Ureter (tissue), 1 donor: Measurements from ENCODE around the gene GPBP1. TPM values are rescaled to one million over a fixed set of nuclear protein-coding genes. Genes with fewer than 3 reads are reported as not detected.
A peak's percentile ranks its signal among the peaks of the same experiment; 100 is the strongest.
"Not testable (repeated sequence)": the region's sequence is repeated elsewhere in the genome, so short reads cannot be mapped to it uniquely, and the experiment has no call there.

Experiments used
- DNase-seq: peaks from one replicate; pipeline ENCODE4 v3.0.0-alpha.2; 2020; ENCODE audit warnings: low spot score
- total RNA-seq: library from RNA; stranded (reverse); gene quantifications from one replicate; pipeline ENCODE4 v1.2.4, GENCODE V29; 2023
- donor health status: DM: yes; HTN: yes; CAD: no.

GPBP1 gene, protein sequence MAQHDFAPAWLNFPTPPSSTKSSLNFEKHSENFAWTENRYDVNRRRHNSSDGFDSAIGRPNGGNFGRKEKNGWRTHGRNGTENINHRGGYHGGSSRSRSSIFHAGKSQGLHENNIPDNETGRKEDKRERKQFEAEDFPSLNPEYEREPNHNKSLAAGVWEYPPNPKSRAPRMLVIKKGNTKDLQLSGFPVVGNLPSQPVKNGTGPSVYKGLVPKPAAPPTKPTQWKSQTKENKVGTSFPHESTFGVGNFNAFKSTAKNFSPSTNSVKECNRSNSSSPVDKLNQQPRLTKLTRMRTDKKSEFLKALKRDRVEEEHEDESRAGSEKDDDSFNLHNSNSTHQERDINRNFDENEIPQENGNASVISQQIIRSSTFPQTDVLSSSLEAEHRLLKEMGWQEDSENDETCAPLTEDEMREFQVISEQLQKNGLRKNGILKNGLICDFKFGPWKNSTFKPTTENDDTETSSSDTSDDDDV
- total RNA-seq = 98.5 TPM

DNA sequence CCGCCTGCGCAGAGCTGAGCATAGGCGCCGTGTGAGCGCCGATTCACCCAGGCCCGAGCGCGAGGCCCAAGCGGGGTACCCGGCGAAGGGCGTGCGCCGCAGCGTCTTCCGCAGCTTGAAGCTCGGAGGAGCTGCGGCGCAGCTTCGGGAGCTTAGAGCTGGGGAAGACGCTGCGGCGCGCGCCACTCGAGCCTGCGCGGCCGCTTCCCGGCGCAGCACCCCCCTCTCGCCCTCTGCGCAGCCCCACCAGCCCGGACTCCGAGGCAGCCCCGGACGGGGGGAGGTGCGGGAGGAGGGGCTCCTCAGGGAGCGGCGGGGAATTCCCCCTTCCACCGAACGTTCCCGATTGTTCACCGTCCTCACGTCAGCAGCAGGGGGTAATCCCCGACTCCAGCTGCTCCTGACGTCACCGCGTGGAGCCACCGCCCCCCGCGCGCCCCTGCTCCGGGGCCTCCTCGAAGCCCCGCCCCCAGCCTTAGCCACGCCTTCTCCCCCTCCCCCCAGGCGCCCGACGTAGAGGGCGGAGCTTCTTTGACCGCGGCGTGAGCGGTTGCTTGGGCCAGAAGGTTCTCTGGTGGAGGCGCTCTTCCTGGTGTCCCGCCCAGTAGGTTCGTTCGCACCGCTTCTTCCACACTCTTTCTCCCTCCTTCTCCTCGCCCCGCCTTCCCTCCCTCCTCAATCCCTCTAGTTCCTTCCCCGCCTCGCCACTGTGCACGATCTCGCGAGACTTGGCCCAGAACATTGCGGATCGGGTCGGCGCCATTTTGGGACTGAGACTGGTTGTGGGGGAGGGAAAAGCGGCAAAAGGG lies at the start of gene GPBP1:
Gene GPBP1, plus strand, starts transcription at position 741 of the 809 bp plus-strand sequence. CDS start 40,072 bp downstream, outside the sequence.
- DNase-seq = peak; percentile 99

DNA sequence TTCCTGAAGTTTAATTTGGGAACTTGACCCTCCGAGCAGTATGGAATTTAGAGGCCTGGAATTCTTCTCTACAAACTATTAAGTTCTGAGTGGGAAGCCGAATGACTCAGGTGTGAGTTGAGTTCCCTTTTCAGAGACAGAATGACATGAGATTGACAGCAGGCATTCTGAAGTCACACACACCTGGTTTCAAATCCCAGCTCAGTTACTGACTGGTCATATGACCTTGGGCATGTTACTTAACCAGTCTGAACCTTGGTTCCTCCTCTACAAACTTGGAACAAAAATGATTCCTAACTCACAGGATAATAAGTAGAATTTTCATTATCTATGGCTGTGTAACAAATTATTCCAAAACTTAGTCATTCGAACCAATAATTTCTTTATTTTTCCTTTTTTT lies 45.5 kb upstream of the GPBP1 start:
- no peak for DNase-seq

DNA sequence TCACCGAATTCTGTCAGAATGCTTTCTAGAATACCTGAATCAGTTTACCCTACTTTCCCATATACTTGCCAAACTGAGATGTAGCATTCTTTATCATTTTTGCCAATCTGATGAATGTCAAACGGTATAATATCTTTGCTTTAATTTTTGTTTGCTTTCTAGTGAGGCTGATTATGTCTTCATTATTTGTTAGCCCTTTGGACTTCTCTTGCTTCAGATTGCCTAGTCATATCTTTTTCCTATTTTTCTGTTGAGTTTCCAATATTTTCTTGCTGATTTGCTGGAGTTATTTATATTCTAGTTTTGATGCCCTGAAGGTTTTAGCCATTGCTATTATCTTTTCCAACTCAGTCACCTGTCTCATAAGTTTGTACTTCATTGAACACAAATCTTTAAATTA lies 40.3 kb upstream of the GPBP1 start:
- no peak for DNase-seq

DNA sequence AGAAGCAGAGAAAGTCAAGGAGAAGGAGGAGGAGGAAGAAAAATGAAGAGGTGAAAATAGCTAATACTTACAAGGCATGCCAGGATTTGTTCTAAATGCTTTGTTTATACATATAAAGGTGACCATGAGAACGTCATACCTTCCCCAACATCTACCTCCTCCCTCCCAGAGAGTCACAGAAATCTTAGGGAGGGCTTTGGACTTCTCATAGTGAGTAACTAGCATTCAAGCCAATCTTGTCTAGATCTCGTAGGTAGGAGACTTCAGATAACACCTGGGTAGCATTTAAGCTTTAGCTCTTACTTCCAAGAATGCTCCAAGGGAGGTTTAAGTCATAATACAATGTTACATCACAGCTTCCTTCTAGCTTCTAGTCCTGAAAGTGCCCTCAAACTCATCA lies 36.5 kb upstream of the GPBP1 start:
- DNase-seq = no peak

DNA sequence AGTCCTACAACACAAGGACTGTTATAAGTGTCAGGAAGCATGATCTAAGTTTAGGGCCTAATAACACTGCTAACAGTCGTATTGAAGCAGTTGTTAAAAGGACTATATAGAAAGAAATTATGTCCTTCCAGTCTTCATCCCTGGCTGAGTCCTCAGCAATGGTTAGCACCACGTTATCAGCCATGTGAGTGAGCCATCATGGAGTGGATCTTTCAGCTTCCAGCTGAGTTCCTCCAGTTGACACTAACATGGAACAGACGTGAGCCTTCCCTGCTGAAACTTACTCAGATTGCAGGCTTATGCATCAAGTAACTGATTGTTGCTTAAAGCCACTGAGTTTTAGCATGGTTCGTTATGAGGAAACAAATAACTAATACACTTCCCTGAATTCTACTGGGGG lies 21.5 kb upstream of the GPBP1 start:
- no peak for DNase-seq

DNA sequence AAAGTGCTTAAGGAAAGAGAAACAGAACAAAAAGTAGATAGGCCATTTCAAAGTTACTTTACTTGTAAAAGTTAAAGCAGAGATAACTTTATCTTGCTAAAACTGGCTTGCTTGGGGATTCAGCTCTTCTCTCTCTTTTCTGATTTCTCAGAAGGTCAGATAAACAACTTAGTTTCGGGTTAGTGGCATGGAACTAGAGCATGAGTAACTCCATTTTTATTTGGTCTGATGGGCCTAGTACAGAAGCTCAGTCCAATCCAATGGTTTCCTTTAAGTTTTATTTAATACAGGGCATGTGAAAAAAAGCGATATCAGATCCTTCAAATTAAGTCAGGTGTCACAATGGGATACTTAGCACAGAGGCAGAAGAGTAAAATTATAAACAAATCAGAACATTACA lies 18.8 kb upstream of the GPBP1 start:
- no peak for DNase-seq

DNA sequence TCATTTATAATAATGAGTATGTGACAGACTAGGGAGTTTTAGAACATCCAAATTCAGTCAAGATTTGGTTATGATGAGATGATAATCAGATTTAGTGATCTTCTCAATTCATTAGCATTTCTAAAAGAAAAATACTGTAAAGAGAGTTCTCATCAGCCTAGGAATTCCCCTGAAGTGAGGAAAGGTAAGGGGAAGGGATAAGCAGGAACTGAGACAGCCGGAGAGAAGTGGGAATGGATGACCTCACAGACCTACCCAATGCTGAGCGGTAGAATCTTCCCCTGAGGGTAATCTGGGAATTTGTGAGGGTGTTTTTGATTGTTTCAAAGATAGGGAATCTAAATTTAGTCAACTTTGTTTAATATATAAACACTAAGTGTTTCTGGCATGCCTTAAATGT lies 16.7 kb upstream of the GPBP1 start:
- no peak for DNase-seq

DNA sequence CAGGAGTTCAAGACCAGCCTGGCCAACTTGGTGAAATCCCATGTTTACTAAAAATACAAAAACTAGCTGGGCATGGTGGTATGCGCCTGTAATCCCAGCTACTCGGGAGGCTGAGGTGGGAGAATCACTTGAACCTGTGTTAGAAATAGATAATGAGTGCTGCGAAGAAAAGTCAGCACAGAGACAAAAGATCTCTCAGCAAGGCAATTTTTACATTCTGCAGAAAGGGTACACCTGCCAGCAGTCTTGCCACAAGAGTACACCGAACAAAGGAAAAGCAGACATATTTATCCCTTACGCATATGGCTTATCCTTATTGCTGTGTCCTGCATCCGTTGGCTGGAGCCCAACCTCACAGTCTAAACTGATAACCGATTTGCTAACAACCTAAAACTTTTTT lies 16.2 kb upstream of the GPBP1 start:
- no peak for DNase-seq

DNA sequence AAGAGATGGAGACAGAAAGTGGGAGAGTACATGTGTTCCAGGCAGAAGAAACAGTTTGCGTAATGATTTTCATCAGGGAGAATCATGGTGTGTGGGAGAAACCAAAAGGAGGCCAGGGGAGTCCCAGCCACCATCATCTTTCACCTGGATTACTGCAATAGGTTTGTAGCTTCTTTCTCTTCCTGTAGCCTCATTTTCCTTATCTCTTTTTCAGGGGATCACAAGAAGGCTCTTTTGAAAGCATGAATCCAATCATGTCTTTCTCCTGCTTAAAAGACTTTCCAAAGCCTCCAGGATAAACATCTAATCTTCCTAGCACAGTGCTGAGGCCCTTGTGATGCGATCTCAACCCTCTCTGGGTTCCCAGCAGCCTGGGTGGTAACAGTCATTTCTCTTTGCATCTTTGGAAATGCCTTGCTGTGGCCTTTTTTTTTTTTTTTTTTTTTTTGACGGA lies 10.3 kb upstream of the GPBP1 start:
- no peak for DNase-seq

DNA sequence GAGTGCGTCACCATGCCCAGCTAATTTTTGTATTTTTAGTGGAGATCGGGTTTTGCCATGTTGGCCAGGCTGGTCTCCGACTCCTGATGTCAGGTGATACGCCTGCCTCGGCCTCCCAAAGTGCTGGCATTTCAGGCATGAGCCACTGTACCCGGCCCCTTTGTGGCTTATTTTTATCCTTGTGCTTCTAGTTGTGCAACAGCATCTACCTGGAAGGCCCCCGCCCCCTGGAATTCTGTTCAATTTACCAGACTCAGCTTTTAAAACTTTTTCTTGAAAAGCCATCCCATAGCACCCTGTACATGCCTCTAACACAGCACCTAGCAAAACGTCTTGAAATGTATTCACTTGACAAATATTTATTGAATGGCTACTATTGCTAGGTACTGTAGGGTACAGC lies 9.7 kb upstream of the GPBP1 start:
- no peak for DNase-seq

DNA sequence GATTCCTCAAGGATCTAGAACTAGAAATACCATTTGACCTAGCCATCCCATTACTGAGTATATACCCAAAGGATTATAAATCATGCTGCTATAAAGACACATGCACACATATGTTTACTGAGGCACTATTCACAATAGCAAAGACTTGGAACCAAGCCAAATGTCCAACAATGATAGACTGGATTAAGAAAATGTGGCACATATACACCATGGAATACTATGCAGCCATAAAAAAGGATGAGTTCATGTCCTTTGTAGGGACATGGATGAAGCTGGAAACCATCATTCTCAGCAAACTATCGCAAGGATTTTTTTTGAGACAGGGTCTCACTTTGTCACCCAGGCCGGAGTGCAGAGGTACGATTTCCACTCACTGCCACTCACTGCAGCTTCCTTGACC lies 8.7 kb upstream of the GPBP1 start:
- DNase-seq = not testable (repeated sequence)

DNA sequence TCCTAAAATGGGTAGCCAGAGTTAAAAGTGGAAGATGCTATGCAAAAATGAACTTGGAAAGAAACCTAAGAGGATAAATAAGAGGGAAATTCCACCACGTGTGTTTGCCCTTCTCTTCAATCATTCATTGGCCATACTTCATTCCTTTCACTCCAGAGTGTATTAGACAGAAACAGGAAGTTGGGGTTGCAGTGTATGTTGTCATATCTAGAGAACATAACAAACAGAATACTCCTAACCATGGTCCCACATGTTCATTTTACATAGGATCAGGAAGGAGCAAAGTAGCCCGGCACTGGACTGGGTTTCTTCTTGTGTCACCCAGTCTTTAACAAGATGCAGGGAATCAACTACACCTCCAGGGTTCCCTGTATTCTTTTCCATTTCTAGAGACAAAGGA lies 7.6 kb upstream of the GPBP1 start:
- DNase-seq = no peak

DNA sequence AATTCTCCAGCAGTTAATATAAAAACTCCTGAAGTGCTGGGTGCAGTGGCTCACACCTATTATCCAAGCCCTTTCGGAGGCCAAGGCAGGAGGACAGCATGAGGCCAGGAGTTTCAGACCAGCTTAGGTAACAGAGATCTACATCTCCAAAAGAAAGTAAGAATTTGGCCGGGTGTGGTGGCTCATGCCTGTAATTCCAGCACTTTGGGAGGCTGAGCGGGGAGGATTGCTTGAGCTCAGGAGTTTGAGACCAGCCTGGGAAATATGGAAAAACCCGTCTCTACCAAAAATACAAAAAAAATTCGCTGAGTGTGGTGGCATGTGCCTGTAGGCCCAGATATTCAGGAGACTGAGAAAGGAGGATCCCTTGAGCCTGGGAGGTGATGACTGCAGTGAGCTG lies 6.7 kb upstream of the GPBP1 start:
- no peak for DNase-seq

DNA sequence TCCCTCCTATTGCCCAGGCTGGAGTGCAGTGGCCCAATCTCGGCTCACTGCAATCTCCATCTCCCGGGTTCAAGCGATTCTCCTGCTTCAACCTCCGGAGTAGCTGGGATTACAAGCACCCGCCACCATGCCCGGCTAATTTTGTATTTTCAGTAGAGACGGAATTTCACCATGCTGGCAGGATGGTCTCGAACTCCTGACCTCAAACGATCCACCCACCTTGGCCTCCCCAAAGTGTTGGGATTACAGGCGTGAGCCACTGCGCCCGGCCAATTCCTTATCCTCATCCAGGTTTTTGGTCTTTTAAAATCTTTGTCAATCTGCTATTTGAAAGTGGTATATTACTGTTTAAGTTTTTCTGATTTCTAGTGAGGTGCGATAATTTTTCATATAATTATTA lies 3.7 kb upstream of the GPBP1 start:
- DNase-seq = not testable (repeated sequence)

DNA sequence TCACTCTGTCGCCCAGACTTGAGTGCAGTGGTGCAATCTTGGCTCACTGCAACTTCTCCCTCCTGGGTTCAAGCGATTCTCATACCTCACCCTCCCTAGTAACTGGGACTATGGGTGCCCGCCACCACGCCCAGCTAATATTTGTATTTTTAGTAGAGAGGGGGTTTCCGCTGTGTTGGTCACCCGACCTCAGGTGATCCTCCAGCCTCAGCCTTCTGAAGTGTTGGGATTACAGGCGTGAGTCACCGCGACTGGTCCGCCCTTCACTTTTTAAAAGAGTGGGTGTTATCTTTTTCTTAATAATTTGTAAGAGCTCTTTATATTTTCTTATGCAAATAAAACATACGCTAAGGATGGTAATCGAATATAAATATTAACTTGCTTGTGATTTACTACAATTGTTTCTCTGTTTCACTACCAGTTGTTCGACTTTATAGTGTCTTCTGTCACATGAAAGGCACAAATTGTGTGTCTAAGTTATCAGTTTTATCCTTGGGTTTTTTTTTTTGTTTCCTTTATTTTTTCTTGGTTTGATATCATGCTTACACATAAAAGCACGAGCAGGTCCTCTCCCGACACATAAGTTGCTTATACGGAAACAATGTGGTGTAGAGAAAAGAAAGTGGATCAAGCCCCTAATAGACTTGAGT lies 1.9 kb upstream of the GPBP1 start:
- DNase-seq = no peak

DNA sequence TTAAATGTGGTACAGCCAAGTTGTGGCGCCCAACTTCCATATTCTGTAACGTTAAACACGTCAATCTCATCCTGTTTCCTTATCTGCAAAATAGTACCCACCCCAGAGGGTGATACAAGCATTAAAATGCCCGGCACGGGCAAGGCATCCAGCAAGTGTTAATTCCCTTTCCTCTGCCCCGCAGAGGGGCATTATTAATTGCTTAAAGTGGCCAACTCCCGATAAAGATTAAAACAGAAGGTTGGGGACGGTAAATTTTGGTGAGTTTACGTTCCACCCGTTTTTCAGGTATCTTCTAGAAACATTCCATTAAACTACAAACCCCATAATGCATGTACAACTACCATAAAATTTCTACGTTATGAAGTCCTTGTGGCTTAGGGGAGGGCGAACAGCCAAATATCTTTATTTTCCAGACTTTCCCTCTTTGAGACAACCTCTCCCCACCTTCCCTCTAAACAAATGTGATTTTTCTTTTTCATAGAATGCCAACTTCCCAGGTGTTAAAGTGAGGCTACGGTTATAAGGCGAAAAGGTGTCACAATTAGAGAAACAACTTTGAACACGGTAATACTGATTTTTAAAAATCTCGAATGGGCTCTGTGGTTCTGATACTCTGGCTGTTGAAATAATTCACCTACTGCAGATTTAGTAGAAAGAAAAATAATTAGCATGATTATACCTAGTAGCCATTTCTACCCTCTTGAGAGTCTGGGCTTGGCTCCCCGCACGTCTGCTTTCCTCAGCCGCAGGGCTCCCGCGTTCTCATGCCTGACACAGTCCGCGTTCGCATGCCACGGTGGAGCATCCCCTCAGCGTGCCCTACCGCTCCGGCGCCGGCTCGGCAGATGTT lies 1.2 kb upstream of the GPBP1 start:
- DNase-seq = peak; percentile 69

DNA sequence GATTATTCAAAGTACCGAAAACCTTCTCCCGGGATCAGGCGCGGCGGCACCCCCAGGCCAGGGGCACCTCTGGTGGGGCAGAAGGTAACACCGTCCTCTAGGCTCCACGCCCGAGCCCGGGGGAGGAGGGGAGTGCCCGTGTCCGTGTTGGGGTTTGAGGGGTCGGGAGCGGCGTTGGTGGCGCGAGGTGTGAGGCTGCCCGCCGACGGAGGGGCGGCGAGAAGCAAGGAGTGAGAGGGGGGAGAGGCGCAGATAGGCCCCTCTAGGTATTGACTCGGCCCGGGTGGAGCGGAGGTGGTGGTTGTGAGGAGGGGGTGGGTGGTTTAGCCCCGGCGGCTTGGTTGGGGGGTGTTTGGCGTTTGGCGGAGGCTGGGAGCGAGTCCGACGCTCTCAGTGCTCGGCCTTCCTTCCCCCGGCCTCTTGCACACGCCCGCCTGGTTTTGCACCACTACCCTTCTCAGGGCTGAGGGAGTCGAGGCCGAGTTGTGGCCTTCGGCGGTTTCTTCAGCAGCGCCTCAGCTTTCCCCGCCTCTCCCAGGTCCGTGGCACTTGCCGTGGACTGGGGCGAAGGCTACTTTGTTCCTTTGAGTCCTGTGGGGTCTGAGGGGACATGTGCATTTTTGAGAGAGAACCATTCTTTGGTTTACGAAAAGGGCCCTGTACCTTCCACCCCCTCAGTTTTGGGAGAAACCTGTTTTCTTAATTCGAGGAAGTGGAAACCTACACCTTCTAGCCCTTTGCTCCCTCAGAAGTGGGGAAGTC lies 450 bp downstream of the GPBP1 start:
- no peak for DNase-seq

DNA sequence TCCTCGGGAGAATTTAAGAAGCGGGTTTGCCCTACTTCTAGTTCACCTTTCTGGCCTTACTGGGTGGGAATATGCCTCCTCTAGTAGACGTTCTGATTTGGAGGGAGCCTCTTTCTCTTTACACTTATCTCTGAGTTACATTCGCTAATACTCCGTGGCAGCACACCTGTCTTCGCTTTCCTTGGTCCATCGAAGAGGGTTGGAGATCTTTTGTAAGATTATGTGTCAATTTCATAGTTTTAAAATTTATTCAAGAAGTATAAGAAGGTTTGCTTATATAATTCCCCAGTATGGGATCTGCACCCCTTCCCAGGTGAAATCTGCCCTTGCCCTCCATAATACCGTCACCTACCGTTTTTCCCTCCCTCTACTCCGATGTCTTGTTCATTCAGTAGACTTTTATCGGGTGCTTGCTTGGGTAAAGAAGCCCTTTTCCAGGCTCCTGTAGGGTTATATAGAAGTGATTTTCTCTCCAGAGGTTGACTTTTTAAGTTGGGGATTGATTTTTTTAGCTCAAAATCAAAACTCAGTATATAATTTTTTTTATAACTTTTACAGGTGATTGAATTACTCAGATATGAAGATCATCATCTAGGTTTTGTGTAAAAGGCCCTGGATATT lies 1.1 kb downstream of the GPBP1 start:
- DNase-seq = no peak

DNA sequence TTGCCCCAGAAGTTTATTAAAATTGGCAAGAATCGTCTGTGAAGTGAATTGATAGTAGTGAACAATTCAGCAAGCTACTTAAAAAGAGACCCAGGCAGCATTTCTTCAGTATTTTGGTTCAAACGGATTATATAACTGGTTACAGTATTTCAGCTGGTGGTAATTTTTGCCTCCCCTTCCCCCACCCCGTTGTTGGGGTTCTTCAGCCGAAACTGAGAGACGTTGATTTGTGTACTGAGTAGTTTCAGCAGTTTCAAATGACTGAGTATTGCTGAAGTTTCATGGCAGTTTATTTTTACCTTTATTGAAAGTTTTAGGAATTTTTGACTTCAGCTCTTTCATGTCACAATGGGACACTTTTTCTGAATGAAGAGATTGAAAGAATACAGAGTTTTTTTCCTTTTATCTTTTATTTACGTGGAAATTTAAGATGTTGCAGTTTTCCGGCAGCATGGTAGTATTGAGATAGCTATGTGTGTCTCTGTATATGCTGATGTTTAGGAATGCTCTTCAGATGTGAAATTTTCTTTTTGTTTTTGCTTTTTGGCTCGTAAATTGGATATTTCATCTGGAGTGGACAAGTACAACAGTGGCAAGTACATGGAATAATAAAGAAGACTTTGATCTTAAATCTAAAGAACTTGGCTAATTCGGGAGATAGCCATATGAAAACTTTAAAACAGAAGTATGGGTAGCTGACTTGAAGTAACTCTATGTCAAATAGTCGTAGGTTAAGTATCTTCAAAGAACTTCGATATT lies 1.9 kb downstream of the GPBP1 start:
- no peak for DNase-seq
